ENCODE data around the gene UCN2.
"Not testable (repeated sequence)": the region's sequence is repeated elsewhere in the genome, so short reads cannot be mapped to it uniquely, and the experiment has no call there.

- not testable (repeated sequence) for TF ChIP-seq POLR2A, CTCF, POLR2AphosphoS5 (IDR thresholded peaks at IDR 0.05)
Measured at GRCh38 chr3:48551651-48552050, 11.9 kb downstream of the UCN2 start.

All from gastroesophageal sphincter (tissue), 3 donors.